Fibroblast of lung (primary cell): ENCODE measurements around the gene CALY.

Experiments used
- CTCF ChIP-seq, 2 donors: IDR thresholded peaks in 1 of 2; conservative IDR thresholded peaks in 1 of 2; 1 replicate in 1 of 2; 2 replicates in 1 of 2; pipeline ENCODE4 v1.5.1; 2011 to 2012; ENCODE audit warnings: low read length in 2 of 2, control low read depth in 1 of 2, inconsistent platforms in 1 of 2, low read depth in 1 of 2, mild to moderate bottlenecking in 1 of 2
- EZH2 ChIP-seq: IDR thresholded peaks from 2 replicates; pipeline ENCODE4 v1.5.1; 2012; ENCODE audit warnings: low read length, control low read depth, mild to moderate bottlenecking; ENCODE audit errors: missing control alignments

DNA sequence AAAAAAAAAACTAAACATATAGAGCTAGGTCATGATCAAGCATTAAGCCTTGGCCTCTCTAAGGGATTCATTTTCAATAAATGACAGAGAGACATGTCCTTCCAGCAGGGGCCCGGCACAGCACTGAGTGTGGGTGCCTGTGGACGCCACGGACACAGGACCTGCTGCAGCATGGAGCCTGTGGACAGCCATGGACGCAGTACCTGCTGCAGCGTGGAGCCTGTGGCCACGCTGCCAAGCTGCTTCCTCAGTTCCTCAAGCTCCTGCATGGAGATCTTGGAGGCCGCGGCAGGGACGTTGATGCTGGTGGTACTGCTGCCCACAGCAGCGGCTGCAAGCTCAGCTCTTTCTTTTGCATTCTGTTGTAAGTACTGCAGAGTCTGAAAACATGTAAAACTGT is 37.5 kb downstream of the CALY start:
- TF ChIP-seq CTCF (conservative IDR thresholded peaks at IDR 0.05 in 1 of 2, IDR thresholded peaks at IDR 0.05 in 1 of 2; ENCODE audit: low read depth in 1 of 2, low read length in 2 of 2), result no peak
- TF ChIP-seq EZH2, result no peak
